Smooth muscle cell (in vitro differentiated cells): Measurements from ENCODE around the gene RERE. TPM values are rescaled to one million over a fixed set of nuclear protein-coding genes. Genes with fewer than 3 reads are reported as not detected.

ENCODE experiments used
- DNase-seq: peaks from one replicate; lab custom pipeline; 2025; ENCODE audit not compliant: unreplicated experiment; lab: John Stamatoyannopoulos, UW
- H2AFZ ChIP-seq: fragments of 200-600 bp; sonication (generic); 2 replicates; pipeline ENCODE4 v1.6.0; 2016; ENCODE audit warnings: antibody characterized with exemption, low read depth, mild to moderate bottlenecking
- H3F3A ChIP-seq: fragments of 200-600 bp; sonication (generic); 2 replicates; pipeline ENCODE4 v1.6.0; 2017; ENCODE audit warnings: antibody characterized with exemption, low read depth
- H3K27ac ChIP-seq: fragments of 200-600 bp; sonication (generic); 2 replicates; pipeline ENCODE4 v1.5.1; 2016; ENCODE audit warnings: low read depth, mild to moderate bottlenecking
- H3K27me3 ChIP-seq: fragments of 200-600 bp; sonication (generic); 2 replicates; pipeline ENCODE4 v1.6.1; 2016; ENCODE audit warnings: low read depth, mild to moderate bottlenecking
- H3K36me3 ChIP-seq: fragments of 200-600 bp; sonication (generic); 2 replicates; pipeline ENCODE4 v1.5.1; 2016; ENCODE audit warnings: low read depth
- H3K4me1 ChIP-seq: fragments of 200-600 bp; sonication (generic); 2 replicates; pipeline ENCODE4 v1.5.1; 2016; ENCODE audit warnings: low read depth
- H3K4me2 ChIP-seq: fragments of 200-600 bp; sonication (generic); 2 replicates; pipeline ENCODE4 v1.6.0; 2016; ENCODE audit warnings: mild to moderate bottlenecking
- H3K4me3 ChIP-seq: fragments of 200-600 bp; sonication (generic); 2 replicates; pipeline ENCODE4 v1.5.1; 2016; ENCODE audit warnings: mild to moderate bottlenecking
- H3K79me2 ChIP-seq: fragments of 200-600 bp; sonication (generic); 2 replicates; pipeline ENCODE4 v1.6.0; 2016; ENCODE audit warnings: low read depth, mild to moderate bottlenecking
- H3K9ac ChIP-seq: fragments of 200-600 bp; sonication (generic); 2 replicates; pipeline ENCODE4 v1.6.0; 2016; ENCODE audit warnings: low read depth
- H3K9me3 ChIP-seq: fragments of 200-600 bp; sonication (generic); replicated peaks from 2 replicates; pipeline ENCODE4 v1.5.1; 2016; ENCODE audit warnings: low read depth
- H4K20me1 ChIP-seq: fragments of 200-600 bp; sonication (generic); 2 replicates; pipeline ENCODE4 v1.6.0; 2016; ENCODE audit warnings: low read depth
- WGBS: methylation state at CpG from one replicate; pipeline ENCODE4 v1.1.7; 2016; ENCODE audit warnings: low lambda C conversion rate; 5-methylcytosine and 5-hydroxymethylcytosine counted together
- polyA plus RNA-seq: library from polyadenylated mRNA; unstranded; fragments of >200 nt; fragmentation: Nextera tagmentation; extraction: Ambion mirVana; gene quantifications from 2 replicates; pipeline ENCODE4 v1.2.1, GENCODE V29; 2016
- total RNA-seq: library from RNA; depleted of rRNA; stranded (reverse); fragments of >200 nt; gene quantifications from 2 replicates; pipeline ENCODE4 v1.2.3, GENCODE V29; 2014
- TF ChIP-seq, protein P1 (sequence below): fragments of 200-600 bp; sonication (generic); IDR thresholded peaks from 2 replicates; pipeline ENCODE4 v1.5.1; 2017; ENCODE audit warnings: borderline replicate concordance, mild to moderate bottlenecking, antibody characterized with exemption; ENCODE audit not compliant: insufficient read depth, poor library complexity, severe bottlenecking

RERE gene
- total and polyA plus RNA-seq, 2 experiments from 2014 or later: 45.6 to 59.2 TPM

DNA sequence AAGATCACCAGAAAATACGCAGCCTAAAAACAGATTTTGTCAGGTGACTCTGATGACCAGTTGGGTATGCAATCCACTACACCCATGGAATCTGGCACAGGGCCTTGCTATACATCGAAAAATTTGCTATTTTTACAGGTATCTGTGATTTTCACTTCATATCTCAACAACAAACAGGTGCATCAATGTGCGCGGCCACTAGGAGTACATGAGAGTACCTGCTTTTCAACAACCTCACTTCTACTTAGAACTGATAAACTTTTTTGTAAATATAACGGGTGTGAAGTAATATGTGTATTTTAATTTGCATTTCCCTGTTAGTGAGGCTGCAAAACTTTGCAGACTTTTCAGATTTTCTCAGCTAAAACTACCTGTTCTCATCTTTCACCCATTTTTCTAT is 418.8 kb downstream of the RERE start:
- Histone ChIP-seq H3K9ac (no peak overlapping the region), H3K79me2 (peaks cover 82% of the 10 kb centered on the region), H3F3A (peaks cover 35% of the 10 kb centered on the region), H3K27ac (no peak overlapping the region), H4K20me1 (peaks cover 97% of the 10 kb centered on the region), H3K27me3 (no peaks in the 10 kb centered on the region), H3K36me3 (peaks cover 6% of the 10 kb centered on the region), H3K4me2 (no peak overlapping the region), H3K4me3 (no peak overlapping the region), H2AFZ (no peak overlapping the region), H3K9me3 (no peaks in the 10 kb centered on the region), H3K4me1 (peaks cover 34% of the 10 kb centered on the region)
- WGBS: 96% methylated on average over 5 of the region's 5 CpGs
- DNase-seq: no peak
- TF ChIP-seq, protein P1, sequence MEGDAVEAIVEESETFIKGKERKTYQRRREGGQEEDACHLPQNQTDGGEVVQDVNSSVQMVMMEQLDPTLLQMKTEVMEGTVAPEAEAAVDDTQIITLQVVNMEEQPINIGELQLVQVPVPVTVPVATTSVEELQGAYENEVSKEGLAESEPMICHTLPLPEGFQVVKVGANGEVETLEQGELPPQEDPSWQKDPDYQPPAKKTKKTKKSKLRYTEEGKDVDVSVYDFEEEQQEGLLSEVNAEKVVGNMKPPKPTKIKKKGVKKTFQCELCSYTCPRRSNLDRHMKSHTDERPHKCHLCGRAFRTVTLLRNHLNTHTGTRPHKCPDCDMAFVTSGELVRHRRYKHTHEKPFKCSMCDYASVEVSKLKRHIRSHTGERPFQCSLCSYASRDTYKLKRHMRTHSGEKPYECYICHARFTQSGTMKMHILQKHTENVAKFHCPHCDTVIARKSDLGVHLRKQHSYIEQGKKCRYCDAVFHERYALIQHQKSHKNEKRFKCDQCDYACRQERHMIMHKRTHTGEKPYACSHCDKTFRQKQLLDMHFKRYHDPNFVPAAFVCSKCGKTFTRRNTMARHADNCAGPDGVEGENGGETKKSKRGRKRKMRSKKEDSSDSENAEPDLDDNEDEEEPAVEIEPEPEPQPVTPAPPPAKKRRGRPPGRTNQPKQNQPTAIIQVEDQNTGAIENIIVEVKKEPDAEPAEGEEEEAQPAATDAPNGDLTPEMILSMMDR: peak; percentile 4

DNA sequence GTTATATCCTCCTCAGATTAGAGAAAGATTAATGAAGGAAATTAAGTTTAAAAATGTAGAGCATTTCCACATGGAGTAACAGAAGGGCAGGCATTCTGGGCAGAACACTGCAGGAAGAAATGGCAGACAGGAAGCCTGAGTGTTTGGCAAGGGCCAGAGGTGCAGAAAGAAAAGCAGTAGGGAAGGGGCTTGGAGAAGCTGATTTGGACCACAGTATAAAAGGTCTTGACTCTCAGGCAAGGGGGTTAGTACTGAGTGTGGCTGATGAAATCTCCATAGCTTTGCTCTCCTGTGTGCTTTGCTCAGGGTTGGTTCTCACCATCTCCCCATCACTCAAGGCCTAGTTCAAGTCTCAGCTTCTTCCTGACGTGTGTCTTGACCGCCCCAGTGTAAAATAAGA is 419.4 kb downstream of the RERE start:
- Histone ChIP-seq H3K79me2 (peaks cover 82% of the 10 kb centered on the region), H3K36me3 (peaks cover 6% of the 10 kb centered on the region), H3F3A (peaks cover 35% of the 10 kb centered on the region), H3K27me3 (no peaks in the 10 kb centered on the region), H3K4me1 (peaks cover 34% of the 10 kb centered on the region), H3K9me3 (no peaks in the 10 kb centered on the region), H4K20me1 (peaks cover 98% of the 10 kb centered on the region), H3K9ac (no peak overlapping the region), H3K27ac (peak overlapping the region; percentile 69), H3K4me2 (peak overlapping the region; percentile 60), H2AFZ (no peak overlapping the region), H3K4me3 (no peak overlapping the region)
- TF ChIP-seq, protein P1: no peak
- WGBS: 100% methylated on average over 2 of the region's 2 CpGs
- DNase-seq: no peak

DNA sequence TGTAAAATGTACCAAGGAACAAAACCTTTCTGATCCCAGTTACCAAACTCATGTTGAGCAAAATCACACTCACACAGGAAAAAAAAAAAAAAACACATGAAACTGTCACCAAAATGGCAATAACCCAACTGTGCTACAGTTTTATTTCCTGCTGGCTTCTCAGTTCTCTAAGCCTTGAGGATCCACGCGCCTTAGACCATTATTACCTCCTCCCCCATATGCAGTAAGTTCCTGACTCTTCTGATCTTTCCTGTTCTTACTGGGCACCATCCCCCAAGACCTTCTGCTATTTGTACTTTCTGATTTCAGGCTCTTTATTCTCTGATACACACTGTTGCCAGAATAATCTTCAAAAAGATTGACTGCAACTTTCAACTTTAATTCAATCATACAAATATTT is 419.9 kb downstream of the RERE start:
- Histone ChIP-seq H3F3A (peaks cover 35% of the 10 kb centered on the region), H2AFZ (no peak overlapping the region), H4K20me1 (peaks cover 98% of the 10 kb centered on the region), H3K36me3 (peaks cover 4% of the 10 kb centered on the region), H3K9ac (no peak overlapping the region), H3K27ac (peak overlapping the region; percentile 69), H3K4me1 (peaks cover 34% of the 10 kb centered on the region), H3K4me3 (no peak overlapping the region), H3K9me3 (no peaks in the 10 kb centered on the region), H3K27me3 (no peaks in the 10 kb centered on the region), H3K79me2 (peaks cover 82% of the 10 kb centered on the region), H3K4me2 (peak overlapping the region; percentile 60)
- WGBS: 34% methylated on average over 2 of the region's 2 CpGs
- TF ChIP-seq, protein P1: no peak
- no peak for DNase-seq

DNA sequence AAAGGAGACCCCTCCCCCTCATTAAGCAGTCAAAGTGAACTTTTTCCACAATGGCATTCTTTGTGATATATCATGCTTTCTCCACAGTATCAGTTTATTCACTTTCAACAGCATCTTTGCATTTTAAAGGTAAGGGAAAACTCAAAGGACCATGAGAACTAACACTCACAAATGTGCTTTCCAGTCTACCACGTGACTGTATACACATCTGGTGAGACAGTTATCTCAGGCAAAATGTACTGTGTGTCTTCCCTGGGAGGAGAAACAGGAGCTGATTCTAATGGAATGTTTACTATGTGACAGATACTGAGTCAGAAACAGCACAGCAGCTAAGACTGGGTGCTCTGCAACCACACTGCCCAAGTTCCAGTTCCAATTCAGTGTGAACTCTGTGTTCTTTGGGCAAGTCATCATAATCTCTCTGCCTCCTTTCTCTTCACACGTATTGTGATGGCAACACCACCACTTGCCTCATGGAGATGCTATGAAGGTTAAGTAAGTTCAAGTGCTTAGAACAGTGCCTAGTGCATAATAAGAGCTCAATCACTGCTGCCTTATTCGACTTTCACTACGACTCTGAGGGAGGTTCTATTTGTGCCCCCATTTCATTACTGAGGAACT is 420.5 kb downstream of the RERE start:
- H3K36me3 ChIP-seq: no peaks in the 10 kb centered on the region
- H3F3A ChIP-seq: peaks cover 35% of the 10 kb centered on the region
- H3K9me3 ChIP-seq: no peaks in the 10 kb centered on the region
- peaks cover 34% of the 10 kb centered on the region for H3K4me1 ChIP-seq
- H2AFZ ChIP-seq: no peak overlapping the region
- WGBS: 33% methylated on average over 4 of the region's 4 CpGs
- TF ChIP-seq, protein P1: no peak
- H3K79me2 ChIP-seq: peaks cover 82% of the 10 kb centered on the region
- H3K27me3 ChIP-seq: no peaks in the 10 kb centered on the region
- H4K20me1 ChIP-seq: peaks cover 98% of the 10 kb centered on the region
- H3K4me3 ChIP-seq: no peak overlapping the region
- H3K27ac ChIP-seq: peak overlapping the region; percentile 69
- H3K4me2 ChIP-seq: peak overlapping the region; percentile 60
- peak overlapping the region; percentile 5 for H3K9ac ChIP-seq
- DNase-seq: no peak
